ENCODE measurements around the gene TAF4B. TPM values are rescaled to one million over a fixed set of nuclear protein-coding genes. Genes with fewer than 3 reads are reported as not detected.

Gene TAF4B
- polyA plus RNA-seq, 1 donor from 2014 or later: 0.38 TPM

DNA sequence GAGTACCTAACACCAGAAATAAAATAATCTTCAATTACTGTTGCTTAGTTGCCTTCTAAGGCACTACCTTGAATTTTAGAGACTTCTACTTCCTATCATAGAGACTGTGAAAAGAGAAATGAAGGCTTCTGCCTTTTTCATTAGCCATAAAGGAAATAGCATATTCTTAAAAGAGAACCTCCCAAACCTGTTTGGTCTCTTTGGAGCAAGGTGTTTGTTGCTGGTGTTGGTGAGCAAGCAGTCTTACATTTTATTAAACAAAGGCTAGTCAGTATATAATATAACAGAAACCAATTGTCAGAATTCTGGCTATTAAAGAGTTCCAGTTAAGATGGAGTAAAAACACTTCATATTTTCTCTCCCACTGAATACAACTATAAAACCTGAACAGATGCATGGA, 116.4 kb downstream of the TAF4B start:
- no peak overlapping the region for H3K27ac ChIP-seq (ENCODE audit: low read length)
- H3K4me2 ChIP-seq (ENCODE audit: low read length): no peak overlapping the region
- H4K20me1 ChIP-seq (ENCODE audit: insufficient read depth): no peaks in the 10 kb centered on the region
- no peaks in the 10 kb centered on the region for H3K79me2 ChIP-seq (replicated peaks; ENCODE audit: insufficient read depth, low read length)
- H3K27me3 ChIP-seq (ENCODE audit: insufficient read depth, low read depth, low read length): no peaks in the 10 kb centered on the region
- no peak for TF ChIP-seq TAF1 (IDR thresholded peaks at IDR 0.05; ENCODE audit: low read depth)
- no peak for TF ChIP-seq EZH2 (IDR thresholded peaks at IDR 0.05; ENCODE audit: borderline replicate concordance, insufficient read depth, low read length, poor library complexity, severe bottlenecking)
- TF ChIP-seq EP300 (conservative IDR thresholded peaks at IDR 0.05; ENCODE audit: poor library complexity, severe bottlenecking): no peak
- TF ChIP-seq MXI1 (conservative IDR thresholded peaks at IDR 0.05; ENCODE audit: poor library complexity, severe bottlenecking): no peak
- no peak for TF ChIP-seq SMC3 (conservative IDR thresholded peaks at IDR 0.05; ENCODE audit: poor library complexity)
- TF ChIP-seq, protein P1, sequence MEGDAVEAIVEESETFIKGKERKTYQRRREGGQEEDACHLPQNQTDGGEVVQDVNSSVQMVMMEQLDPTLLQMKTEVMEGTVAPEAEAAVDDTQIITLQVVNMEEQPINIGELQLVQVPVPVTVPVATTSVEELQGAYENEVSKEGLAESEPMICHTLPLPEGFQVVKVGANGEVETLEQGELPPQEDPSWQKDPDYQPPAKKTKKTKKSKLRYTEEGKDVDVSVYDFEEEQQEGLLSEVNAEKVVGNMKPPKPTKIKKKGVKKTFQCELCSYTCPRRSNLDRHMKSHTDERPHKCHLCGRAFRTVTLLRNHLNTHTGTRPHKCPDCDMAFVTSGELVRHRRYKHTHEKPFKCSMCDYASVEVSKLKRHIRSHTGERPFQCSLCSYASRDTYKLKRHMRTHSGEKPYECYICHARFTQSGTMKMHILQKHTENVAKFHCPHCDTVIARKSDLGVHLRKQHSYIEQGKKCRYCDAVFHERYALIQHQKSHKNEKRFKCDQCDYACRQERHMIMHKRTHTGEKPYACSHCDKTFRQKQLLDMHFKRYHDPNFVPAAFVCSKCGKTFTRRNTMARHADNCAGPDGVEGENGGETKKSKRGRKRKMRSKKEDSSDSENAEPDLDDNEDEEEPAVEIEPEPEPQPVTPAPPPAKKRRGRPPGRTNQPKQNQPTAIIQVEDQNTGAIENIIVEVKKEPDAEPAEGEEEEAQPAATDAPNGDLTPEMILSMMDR (IDR thresholded peaks at IDR 0.05; ENCODE audit: poor library complexity, severe bottlenecking): no peak
- TF ChIP-seq, protein P2, sequence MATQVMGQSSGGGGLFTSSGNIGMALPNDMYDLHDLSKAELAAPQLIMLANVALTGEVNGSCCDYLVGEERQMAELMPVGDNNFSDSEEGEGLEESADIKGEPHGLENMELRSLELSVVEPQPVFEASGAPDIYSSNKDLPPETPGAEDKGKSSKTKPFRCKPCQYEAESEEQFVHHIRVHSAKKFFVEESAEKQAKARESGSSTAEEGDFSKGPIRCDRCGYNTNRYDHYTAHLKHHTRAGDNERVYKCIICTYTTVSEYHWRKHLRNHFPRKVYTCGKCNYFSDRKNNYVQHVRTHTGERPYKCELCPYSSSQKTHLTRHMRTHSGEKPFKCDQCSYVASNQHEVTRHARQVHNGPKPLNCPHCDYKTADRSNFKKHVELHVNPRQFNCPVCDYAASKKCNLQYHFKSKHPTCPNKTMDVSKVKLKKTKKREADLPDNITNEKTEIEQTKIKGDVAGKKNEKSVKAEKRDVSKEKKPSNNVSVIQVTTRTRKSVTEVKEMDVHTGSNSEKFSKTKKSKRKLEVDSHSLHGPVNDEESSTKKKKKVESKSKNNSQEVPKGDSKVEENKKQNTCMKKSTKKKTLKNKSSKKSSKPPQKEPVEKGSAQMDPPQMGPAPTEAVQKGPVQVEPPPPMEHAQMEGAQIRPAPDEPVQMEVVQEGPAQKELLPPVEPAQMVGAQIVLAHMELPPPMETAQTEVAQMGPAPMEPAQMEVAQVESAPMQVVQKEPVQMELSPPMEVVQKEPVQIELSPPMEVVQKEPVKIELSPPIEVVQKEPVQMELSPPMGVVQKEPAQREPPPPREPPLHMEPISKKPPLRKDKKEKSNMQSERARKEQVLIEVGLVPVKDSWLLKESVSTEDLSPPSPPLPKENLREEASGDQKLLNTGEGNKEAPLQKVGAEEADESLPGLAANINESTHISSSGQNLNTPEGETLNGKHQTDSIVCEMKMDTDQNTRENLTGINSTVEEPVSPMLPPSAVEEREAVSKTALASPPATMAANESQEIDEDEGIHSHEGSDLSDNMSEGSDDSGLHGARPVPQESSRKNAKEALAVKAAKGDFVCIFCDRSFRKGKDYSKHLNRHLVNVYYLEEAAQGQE (IDR thresholded peaks at IDR 0.05; ENCODE audit: borderline replicate concordance): no peak
- TF ChIP-seq RAD21 (conservative IDR thresholded peaks at IDR 0.05): no peak
- no peak for TF ChIP-seq POLR2AphosphoS5 (IDR thresholded peaks at IDR 0.05)
- H3K36me3 ChIP-seq (ENCODE audit: insufficient read depth, low read length): no peaks in the 10 kb centered on the region
- H3K9ac ChIP-seq (ENCODE audit: low read length): no peak overlapping the region
- H3K9me2 ChIP-seq (ENCODE audit: insufficient read depth, low read length): no peaks in the 10 kb centered on the region
- no peaks in the 10 kb centered on the region for H3K9me3 ChIP-seq (ENCODE audit: low read length)
- no peak overlapping the region for H3K4me3 ChIP-seq (ENCODE audit: low read length)
- H3F3A ChIP-seq (ENCODE audit: insufficient read depth, low read length, poor library complexity, severe bottlenecking): no peaks in the 10 kb centered on the region
- no peak overlapping the region for H2AFZ ChIP-seq (ENCODE audit: low read depth, low read length)

DNA sequence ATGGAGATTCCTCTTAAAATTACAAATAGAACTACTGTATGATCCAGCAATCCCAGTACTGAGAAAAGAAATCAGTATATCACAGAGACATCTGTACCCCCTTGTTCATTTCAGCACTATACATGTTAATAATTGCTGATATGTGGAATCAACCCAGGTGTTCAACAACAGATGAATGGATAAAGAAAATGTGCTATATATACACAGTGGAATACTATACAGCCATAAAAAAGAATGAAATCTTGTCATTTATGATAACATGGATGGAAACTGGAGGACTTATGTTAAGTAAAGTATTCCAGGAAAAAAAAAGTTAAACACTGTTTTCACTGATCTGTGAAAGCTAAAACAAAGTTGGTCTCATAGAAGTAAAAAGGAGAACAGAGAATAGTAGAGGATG, 124.7 kb downstream of the TAF4B start:
- H3K9ac ChIP-seq (ENCODE audit: low read length): no peak overlapping the region
- no peaks in the 10 kb centered on the region for H4K20me1 ChIP-seq (ENCODE audit: insufficient read depth)
- no peaks in the 10 kb centered on the region for H3K27me3 ChIP-seq (ENCODE audit: insufficient read depth, low read depth, low read length)
- TF ChIP-seq EZH2 (IDR thresholded peaks at IDR 0.05; ENCODE audit: borderline replicate concordance, insufficient read depth, low read length, poor library complexity, severe bottlenecking) (no peak), MXI1 (conservative IDR thresholded peaks at IDR 0.05; ENCODE audit: poor library complexity, severe bottlenecking) (no peak), RAD21 (conservative IDR thresholded peaks at IDR 0.05) (no peak), SMC3 (conservative IDR thresholded peaks at IDR 0.05; ENCODE audit: poor library complexity) (no peak), POLR2AphosphoS5 (IDR thresholded peaks at IDR 0.05) (no peak), TAF1 (IDR thresholded peaks at IDR 0.05; ENCODE audit: low read depth) (no peak), EP300 (conservative IDR thresholded peaks at IDR 0.05; ENCODE audit: poor library complexity, severe bottlenecking) (no peak)
- TF ChIP-seq, protein P1 (IDR thresholded peaks at IDR 0.05; ENCODE audit: poor library complexity, severe bottlenecking): no peak
- TF ChIP-seq, protein P2 (IDR thresholded peaks at IDR 0.05; ENCODE audit: borderline replicate concordance): no peak
- H3K4me3 ChIP-seq (ENCODE audit: low read length): no peak overlapping the region
- H3K79me2 ChIP-seq (replicated peaks; ENCODE audit: insufficient read depth, low read length): no peaks in the 10 kb centered on the region
- no peaks in the 10 kb centered on the region for H3K36me3 ChIP-seq (ENCODE audit: insufficient read depth, low read length)
- H3K4me2 ChIP-seq (ENCODE audit: low read length): no peak overlapping the region
- peaks cover 4% of the 10 kb centered on the region for H3K9me3 ChIP-seq (ENCODE audit: low read length)
- H3K9me2 ChIP-seq (ENCODE audit: insufficient read depth, low read length): no peaks in the 10 kb centered on the region
- no peak overlapping the region for H2AFZ ChIP-seq (ENCODE audit: low read depth, low read length)
- H3F3A ChIP-seq (ENCODE audit: insufficient read depth, low read length, poor library complexity, severe bottlenecking): no peaks in the 10 kb centered on the region
- no peak overlapping the region for H3K27ac ChIP-seq (ENCODE audit: low read length)
